Activated T-helper 1 cell treated with Interleukin-2 at 50 U/mL for 16 hours (primary cell): ENCODE measurements around the gene ZBTB21.

ENCODE experiments used
- DNase-seq: peaks from one replicate; pipeline ENCODE4 v3.0.0-alpha.2; 2020; ENCODE audit warnings: low read depth

Gene ZBTB21

GRCh38 chr21:42039911-42040351 lies 29.8 kb upstream of the ZBTB21 start:
- DNase-seq = no peak

GRCh38 chr21:42039470-42039901 lies 29.3 kb upstream of the ZBTB21 start:
- DNase-seq = no peak

GRCh38 chr21:42038826-42039425 lies 28.8 kb upstream of the ZBTB21 start:
- DNase-seq = no peak

GRCh38 chr21:42038393-42038792 lies 28.2 kb upstream of the ZBTB21 start:
- DNase-seq = no peak

GRCh38 chr21:42037943-42038342 lies 27.8 kb upstream of the ZBTB21 start:
- DNase-seq = no peak

GRCh38 chr21:42037516-42037915 lies 27.4 kb upstream of the ZBTB21 start:
- DNase-seq = no peak

GRCh38 chr21:42036313-42036712 lies 26.2 kb upstream of the ZBTB21 start:
- DNase-seq = no peak

GRCh38 chr21:42032968-42033367 lies 22.8 kb upstream of the ZBTB21 start:
- no peak for DNase-seq

- no peak for DNase-seq
Measured at GRCh38 chr21:42032266-42032665, 22.1 kb upstream of the ZBTB21 start.

GRCh38 chr21:42031816-42032215 lies 21.7 kb upstream of the ZBTB21 start:
- no peak for DNase-seq

GRCh38 chr21:42031241-42031640 lies 21.1 kb upstream of the ZBTB21 start:
- no peak for DNase-seq

- DNase-seq = no peak
Measured at GRCh38 chr21:42030311-42030710, 20.2 kb upstream of the ZBTB21 start.

GRCh38 chr21:42028766-42029425 lies 18.7 kb upstream of the ZBTB21 start:
- DNase-seq = no peak

- no peak for DNase-seq
Measured at GRCh38 chr21:42027822-42028765, 17.9 kb upstream of the ZBTB21 start.

- no peak for DNase-seq
Measured at GRCh38 chr21:42027085-42027821, 17.1 kb upstream of the ZBTB21 start.

GRCh38 chr21:42026082-42026435 lies 15.9 kb upstream of the ZBTB21 start:
- no peak for DNase-seq

- DNase-seq = no peak
Measured at GRCh38 chr21:42025376-42026081, 15.4 kb upstream of the ZBTB21 start.

- no peak for DNase-seq
Measured at GRCh38 chr21:42022906-42023305, 12.7 kb upstream of the ZBTB21 start.

- no peak for DNase-seq
Measured at GRCh38 chr21:42022091-42022430, 11.9 kb upstream of the ZBTB21 start.

GRCh38 chr21:42021371-42022090 lies 11.4 kb upstream of the ZBTB21 start:
- DNase-seq = no peak

GRCh38 chr21:42019706-42020105 lies 9.5 kb upstream of the ZBTB21 start:
- no peak for DNase-seq
